Hepatocyte (in vitro differentiated cells): ENCODE data around the gene COG4. TPM values are rescaled to one million over a fixed set of nuclear protein-coding genes. Genes with fewer than 3 reads are reported as not detected.
"Not testable (repeated sequence)": the region's sequence is repeated elsewhere in the genome, so short reads cannot be mapped to it uniquely, and the experiment has no call there.

Experiments used
- DNase-seq: peaks from one replicate; pipeline ENCODE4 v3.0.0-alpha.2; 2016; ENCODE audit warnings: low spot score
- H2AFZ ChIP-seq: fragments of 200-600 bp; sonication (generic); 2 replicates; pipeline ENCODE4 v1.6.0; 2016; ENCODE audit warnings: antibody characterized with exemption, mild to moderate bottlenecking
- H3K27ac ChIP-seq: fragments of 200-600 bp; sonication (generic); 2 replicates; pipeline ENCODE4 v1.5.1; 2016; ENCODE audit warnings: mild to moderate bottlenecking
- H3K27me3 ChIP-seq: fragments of 200-600 bp; sonication (generic); 2 replicates; pipeline ENCODE4 v1.6.1; 2016
- H3K36me3 ChIP-seq: fragments of 200-600 bp; sonication (generic); replicated peaks from 2 replicates; pipeline ENCODE4 v1.5.1; 2016; ENCODE audit warnings: low read depth; ENCODE audit not compliant: insufficient read depth
- H3K4me1 ChIP-seq: fragments of 200-600 bp; sonication (generic); 2 replicates; pipeline ENCODE4 v1.5.1; 2016; ENCODE audit warnings: mild to moderate bottlenecking, moderate library complexity; ENCODE audit not compliant: insufficient read depth
- H3K4me2 ChIP-seq: fragments of 200-600 bp; sonication (generic); 2 replicates; pipeline ENCODE4 v1.6.0; 2016
- H3K4me3 ChIP-seq: fragments of 200-600 bp; sonication (generic); 2 replicates; pipeline ENCODE4 v1.5.1; 2016; ENCODE audit warnings: mild to moderate bottlenecking
- H3K79me2 ChIP-seq: fragments of 200-600 bp; sonication (generic); 2 replicates; pipeline ENCODE4 v1.6.0; 2017; ENCODE audit warnings: mild to moderate bottlenecking
- H3K9me2 ChIP-seq: fragments of 200-600 bp; sonication (generic); replicated peaks from 2 replicates; pipeline ENCODE4 v1.6.0; 2017; ENCODE audit warnings: mild to moderate bottlenecking; ENCODE audit not compliant: insufficient read depth
- H3K9me3 ChIP-seq: fragments of 200-600 bp; sonication (generic); 2 replicates; pipeline ENCODE4 v1.5.1; 2016; ENCODE audit warnings: low read depth, mild to moderate bottlenecking
- H4K20me1 ChIP-seq: fragments of 200-600 bp; sonication (generic); 2 replicates; pipeline ENCODE4 v1.6.0; 2016; ENCODE audit warnings: mild to moderate bottlenecking; ENCODE audit not compliant: insufficient read depth, poor library complexity, severe bottlenecking
- EZH2 ChIP-seq: fragments of 200-600 bp; sonication (generic); IDR thresholded peaks from 2 replicates; pipeline ENCODE4 v1.6.1; 2016; ENCODE audit warnings: antibody characterized with exemption, mild to moderate bottlenecking, borderline replicate concordance
- EZH2phosphoT487 ChIP-seq: fragments of 200-600 bp; sonication (generic); IDR thresholded peaks from one replicate; pipeline ENCODE4 v1.6.1; 2018; ENCODE audit warnings: antibody characterized with exemption, mild to moderate bottlenecking, low read depth, moderate library complexity; ENCODE audit not compliant: unreplicated experiment, severe bottlenecking
- WGBS: methylation state at CpG from one replicate; pipeline ENCODE4 v1.1.6; 2016; ENCODE audit warnings: low lambda C conversion rate; ENCODE audit errors: missing lambda C conversion rate; 5-methylcytosine and 5-hydroxymethylcytosine counted together
- polyA plus RNA-seq: library from polyadenylated mRNA; unstranded; fragments of >200 nt; fragmentation: Nextera tagmentation; extraction: Ambion mirVana; gene quantifications from 2 replicates; pipeline ENCODE4 v1.2.1, GENCODE V29; 2016
- total RNA-seq: library from RNA; depleted of rRNA; stranded (reverse); fragments of >200 nt; gene quantifications from 2 replicates; pipeline ENCODE4 v1.2.3, GENCODE V29; 2014
- TF ChIP-seq, protein P1 (sequence below): fragments of 200-600 bp; sonication (generic); IDR thresholded peaks from 2 replicates; pipeline ENCODE4 v1.5.1; 2016; ENCODE audit warnings: antibody characterized with exemption, mild to moderate bottlenecking; ENCODE audit not compliant: poor library complexity

The COG4 gene
- total and polyA plus RNA-seq, 2 experiments from 2014 or later, result 45.9 to 48.9 TPM

DNA sequence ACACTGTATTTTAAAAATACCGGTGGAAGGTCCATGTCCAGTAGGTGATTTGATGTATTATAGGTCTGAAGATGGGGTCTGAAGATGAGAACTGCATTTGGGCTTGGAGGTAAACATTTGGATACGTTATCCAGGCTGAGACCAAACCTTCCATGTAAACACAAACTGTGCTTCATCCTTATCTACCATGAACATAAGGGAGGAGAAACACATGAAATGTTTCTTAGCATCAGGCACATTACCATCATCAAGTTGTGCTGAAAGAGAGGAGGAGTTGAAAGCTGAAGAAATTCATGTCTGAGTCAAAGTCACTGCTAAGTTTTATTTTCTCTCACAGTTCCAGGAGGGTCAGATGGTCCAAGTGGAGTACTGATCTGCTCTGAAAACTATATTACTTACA is 11.6 kb upstream of the COG4 start:
- H3K27ac ChIP-seq, result no peak overlapping the region
- H3K27me3 ChIP-seq, result no peaks in the 10 kb centered on the region
- peaks cover 10% of the 10 kb centered on the region for H4K20me1 ChIP-seq
- no peaks in the 10 kb centered on the region for H3K9me3 ChIP-seq
- DNase-seq, result no peak
- TF ChIP-seq, protein P1, sequence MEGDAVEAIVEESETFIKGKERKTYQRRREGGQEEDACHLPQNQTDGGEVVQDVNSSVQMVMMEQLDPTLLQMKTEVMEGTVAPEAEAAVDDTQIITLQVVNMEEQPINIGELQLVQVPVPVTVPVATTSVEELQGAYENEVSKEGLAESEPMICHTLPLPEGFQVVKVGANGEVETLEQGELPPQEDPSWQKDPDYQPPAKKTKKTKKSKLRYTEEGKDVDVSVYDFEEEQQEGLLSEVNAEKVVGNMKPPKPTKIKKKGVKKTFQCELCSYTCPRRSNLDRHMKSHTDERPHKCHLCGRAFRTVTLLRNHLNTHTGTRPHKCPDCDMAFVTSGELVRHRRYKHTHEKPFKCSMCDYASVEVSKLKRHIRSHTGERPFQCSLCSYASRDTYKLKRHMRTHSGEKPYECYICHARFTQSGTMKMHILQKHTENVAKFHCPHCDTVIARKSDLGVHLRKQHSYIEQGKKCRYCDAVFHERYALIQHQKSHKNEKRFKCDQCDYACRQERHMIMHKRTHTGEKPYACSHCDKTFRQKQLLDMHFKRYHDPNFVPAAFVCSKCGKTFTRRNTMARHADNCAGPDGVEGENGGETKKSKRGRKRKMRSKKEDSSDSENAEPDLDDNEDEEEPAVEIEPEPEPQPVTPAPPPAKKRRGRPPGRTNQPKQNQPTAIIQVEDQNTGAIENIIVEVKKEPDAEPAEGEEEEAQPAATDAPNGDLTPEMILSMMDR, result no peak
- TF ChIP-seq EZH2phosphoT487 (no peak), EZH2 (no peak)
- no peak overlapping the region for H3K4me2 ChIP-seq
- no peak overlapping the region for H2AFZ ChIP-seq
- no peaks in the 10 kb centered on the region for H3K36me3 ChIP-seq
- H3K4me1 ChIP-seq, result no peaks in the 10 kb centered on the region
- WGBS, result 83% methylated on average over 2 of the region's 2 CpGs
- no peaks in the 10 kb centered on the region for H3K9me2 ChIP-seq
- H3K4me3 ChIP-seq, result no peak overlapping the region
- peaks cover 94% of the 10 kb centered on the region for H3K79me2 ChIP-seq

DNA sequence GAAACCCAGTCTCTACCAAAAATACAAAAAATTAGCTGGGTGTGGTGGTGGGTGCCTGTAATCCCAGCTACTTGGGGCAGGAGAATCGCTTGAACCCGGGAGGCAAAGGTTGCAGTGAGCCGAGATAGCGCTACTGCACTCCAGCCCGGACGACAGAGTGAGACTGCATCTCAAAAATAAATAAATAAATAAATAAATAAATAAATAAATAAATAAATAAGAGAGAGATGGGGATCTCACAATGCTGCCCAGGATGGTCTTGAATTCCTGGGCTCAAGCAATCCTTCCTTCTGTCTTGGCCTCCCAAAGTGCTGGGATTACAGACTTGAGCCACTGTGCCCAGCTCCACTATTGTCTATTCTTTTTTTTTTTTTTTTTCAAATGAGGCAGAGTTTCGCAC is 6.6 kb upstream of the COG4 start:
- 100% methylated on average over 1 of the region's 7 CpGs for WGBS
- peaks cover 22% of the 10 kb centered on the region for H3K4me1 ChIP-seq

DNA sequence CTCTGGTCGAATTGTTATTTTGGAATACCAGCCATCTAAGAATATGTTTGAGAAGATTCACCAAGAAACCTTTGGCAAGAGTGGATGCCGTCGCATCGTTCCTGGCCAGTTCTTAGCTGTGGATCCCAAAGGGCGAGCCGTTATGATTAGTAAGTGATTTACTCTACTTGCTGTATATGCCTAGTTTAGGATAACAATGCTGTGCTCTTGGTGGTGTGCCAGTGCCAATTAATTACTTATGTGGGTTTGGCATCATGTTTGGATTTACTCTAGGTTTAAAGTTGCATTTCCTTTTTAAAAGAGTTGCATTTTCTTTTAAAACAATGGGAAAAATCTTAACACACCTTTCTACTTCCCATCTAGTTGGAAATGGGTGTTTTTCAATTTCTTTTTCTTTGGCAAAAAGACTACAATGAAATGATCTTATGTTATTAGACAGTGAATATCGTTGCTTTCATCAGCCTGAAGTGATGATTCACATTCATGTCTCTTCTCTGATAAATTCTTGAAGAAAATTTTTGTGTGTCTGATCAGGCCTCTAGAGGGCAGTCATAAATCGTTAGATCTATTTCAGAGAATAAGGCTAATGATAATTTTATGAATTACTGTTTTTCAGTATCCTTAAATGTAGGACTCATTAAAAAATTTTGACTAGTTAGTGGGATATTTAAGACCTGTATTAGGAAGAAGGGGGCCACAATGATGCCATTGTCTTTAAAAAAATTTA is 5.9 kb upstream of the COG4 start:
- H3K36me3 ChIP-seq, result no peaks in the 10 kb centered on the region
- H2AFZ ChIP-seq, result no peak overlapping the region
- H3K4me3 ChIP-seq, result no peak overlapping the region
- no peaks in the 10 kb centered on the region for H3K9me3 ChIP-seq
- no peaks in the 10 kb centered on the region for H3K9me2 ChIP-seq
- H3K4me2 ChIP-seq, result no peak overlapping the region
- TF ChIP-seq EZH2, result no peak
- TF ChIP-seq, protein P1, result peak; percentile 61
- TF ChIP-seq EZH2phosphoT487, result no peak
- H3K4me1 ChIP-seq, result peaks cover 23% of the 10 kb centered on the region
- H3K79me2 ChIP-seq, result peaks cover 94% of the 10 kb centered on the region
- H4K20me1 ChIP-seq, result peaks cover 50% of the 10 kb centered on the region
- 87% methylated on average over 8 of the region's 8 CpGs for WGBS
- DNase-seq, result peak; percentile 43
- H3K27me3 ChIP-seq, result no peaks in the 10 kb centered on the region
- no peak overlapping the region for H3K27ac ChIP-seq

More for the DNA sequence above, 6.6 kb upstream of the COG4 start:
- not testable (repeated sequence) for H3K4me2 ChIP-seq, H2AFZ ChIP-seq, H3K4me3 ChIP-seq, H3K27me3 ChIP-seq, H3K36me3 ChIP-seq, H3K9me2 ChIP-seq, H3K9me3 ChIP-seq, DNase-seq, H3K27ac ChIP-seq
- Histone ChIP-seq H3K79me2 (peaks cover 94% of the 10 kb centered on the region), H4K20me1 (peaks cover 49% of the 10 kb centered on the region)

DNA sequence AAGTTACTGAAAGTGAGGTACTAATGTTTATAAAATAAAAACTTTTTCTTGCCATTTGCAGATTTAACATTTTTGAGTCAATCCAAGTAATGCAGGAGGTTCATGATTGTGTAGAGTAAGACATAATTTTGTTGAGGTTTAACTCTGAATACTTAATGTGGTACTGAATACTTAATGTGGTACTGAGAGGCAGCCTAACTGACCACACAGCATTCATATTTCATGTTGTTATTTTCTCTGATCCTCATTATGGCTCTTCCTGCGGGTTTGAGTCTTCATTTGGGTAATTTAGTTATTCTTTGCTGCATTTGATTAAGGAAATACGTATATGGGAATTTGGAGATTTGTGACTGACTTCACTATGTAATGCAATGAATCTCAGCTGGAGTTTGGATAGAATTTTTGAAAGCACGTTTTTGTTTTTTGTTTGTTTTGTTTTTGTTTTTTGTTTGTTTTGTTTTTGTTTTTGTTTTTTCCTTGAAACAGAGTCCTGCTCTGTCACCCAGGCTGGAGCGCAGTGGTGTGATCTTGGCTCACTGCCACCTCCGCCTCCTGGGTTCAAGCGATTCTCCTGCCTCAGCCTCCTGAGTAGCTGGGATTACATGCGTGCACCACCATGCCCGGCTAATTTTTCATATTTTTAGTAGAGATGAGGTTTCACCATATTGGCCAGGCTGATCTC is 4.1 kb upstream of the COG4 start:
- H3K4me3 ChIP-seq, result no peak overlapping the region
- peak overlapping the region; percentile 87 for H3K4me2 ChIP-seq
- H3K9me3 ChIP-seq, result no peaks in the 10 kb centered on the region
- H3K36me3 ChIP-seq, result no peaks in the 10 kb centered on the region
- WGBS, result 92% methylated on average over 8 of the region's 8 CpGs
- H3K27me3 ChIP-seq, result no peaks in the 10 kb centered on the region
- H3K4me1 ChIP-seq, result peaks cover 25% of the 10 kb centered on the region
- H3K27ac ChIP-seq, result no peak overlapping the region
- no peak for DNase-seq
- H2AFZ ChIP-seq, result no peak overlapping the region
- H3K79me2 ChIP-seq, result peaks cover 89% of the 10 kb centered on the region
- H4K20me1 ChIP-seq, result peaks cover 50% of the 10 kb centered on the region
- TF ChIP-seq, protein P1, result no peak
- TF ChIP-seq EZH2, result no peak
- no peak for TF ChIP-seq EZH2phosphoT487
- H3K9me2 ChIP-seq, result no peaks in the 10 kb centered on the region
